Caco-2 (cell line): Measurements from ENCODE around the gene CDC42SE2. TPM values are rescaled to one million over a fixed set of nuclear protein-coding genes. Genes with fewer than 3 reads are reported as not detected.

Experiments
- BruUV-seq: library from RNA; stranded (reverse); fragments of 400-500 nt; replicated peaks from 2 replicates; lab custom pipeline; 2021; lab: Mats Ljungman, UMichigan
- CTCF ChIA-PET: fragments of 300-600 bp; sonication (Branson Sonifier 250); formaldehyde crosslinking; loops from one replicate; lab custom pipeline; 2022; ENCODE audit warnings: antibody characterized with exemption; lab: Charles Lee
- POLR2A ChIA-PET: fragments of 300-600 bp; sonication (Branson Sonifier 250); formaldehyde crosslinking; loops from one replicate; lab custom pipeline; 2022; ENCODE audit warnings: antibody characterized with exemption; lab: Charles Lee
- DNase-seq, 2 experiments: peaks; one replicate each; pipeline versions ENCODE4 v3.0.0 to v3.0.0-alpha.2; 2020 to 2022
- H3K27me3 ChIP-seq: replicated peaks from 2 replicates; pipeline ENCODE4 v1.6.0; 2011; ENCODE audit warnings: low read length; ENCODE audit not compliant: control insufficient read depth, insufficient read depth
- H3K36me3 ChIP-seq: 2 replicates; pipeline ENCODE4 v1.5.1; 2011; ENCODE audit warnings: low read length; ENCODE audit not compliant: control insufficient read depth, insufficient read depth
- H3K4me1 ChIP-seq: fragments of 250-450 bp; sonication (Bioruptor Pico); 2 replicates; pipeline ENCODE4 v1.5.1; 2020; ENCODE audit warnings: mild to moderate bottlenecking
- H3K4me3 ChIP-seq: 2 replicates; pipeline ENCODE4 v1.5.1; 2011; ENCODE audit warnings: low read depth, mild to moderate bottlenecking, control low read depth, low read length
- H3K9me3 ChIP-seq: fragments of 250-450 bp; sonication (Bioruptor Pico); 2 replicates; pipeline ENCODE4 v1.5.1; 2020; ENCODE audit warnings: mild to moderate bottlenecking, moderate library complexity
- H3K27ac Mint-ChIP-seq: one replicate; pipeline ENCODE4 v1.8.0; 2022; ENCODE audit warnings: mixed read lengths; ENCODE audit not compliant: unreplicated experiment
- H3K27me3 Mint-ChIP-seq: one replicate; pipeline ENCODE4 v1.8.0; 2022; ENCODE audit warnings: mixed read lengths; ENCODE audit not compliant: insufficient read depth, unreplicated experiment
- H3K36me3 Mint-ChIP-seq: one replicate; pipeline ENCODE4 v1.8.0; 2022; ENCODE audit warnings: mild to moderate bottlenecking, mixed read lengths; ENCODE audit not compliant: insufficient read depth, unreplicated experiment
- H3K4me1 Mint-ChIP-seq: one replicate; pipeline ENCODE4 v1.8.0; 2022; ENCODE audit warnings: low read depth, mixed read lengths; ENCODE audit not compliant: unreplicated experiment
- H3K4me3 Mint-ChIP-seq: one replicate; pipeline ENCODE4 v1.8.0; 2022; ENCODE audit warnings: mild to moderate bottlenecking, moderate library complexity, mixed read lengths; ENCODE audit not compliant: unreplicated experiment
- H3K9me3 Mint-ChIP-seq: one replicate; pipeline ENCODE4 v1.8.0; 2022; ENCODE audit warnings: mixed read lengths; ENCODE audit not compliant: unreplicated experiment
- CTCF ChIP-seq, 2 experiments: fragments of 200-600 bp in 1 of 2; IDR thresholded peaks; 1 replicate in 1 of 2; 2 replicates in 1 of 2; pipeline versions ENCODE4 v1.5.1 to v1.8.0; 2011 to 2022; ENCODE audit warnings: antibody characterized with exemption in 1 of 2, control low read depth in 1 of 2, inconsistent platforms in 1 of 2, low read depth in 1 of 2, low read length in 1 of 2, mild to moderate bottlenecking in 1 of 2, moderate library complexity in 1 of 2; ENCODE audit not compliant: insufficient read depth in 1 of 2, severe bottlenecking in 1 of 2, unreplicated experiment in 1 of 2
- intact Hi-C: fragments of 100-400 bp; cut with micrococcal nuclease; formaldehyde crosslinking; loops from one replicate; pipeline ENCODE4 v1.10.0; 2022; ENCODE audit not compliant: unreplicated experiment
- total RNA-seq: library from RNA; stranded (reverse); gene quantifications from 2 replicates; pipeline ENCODE4 v1.2.3, GENCODE V29; 2022

The CDC42SE2 gene
- total RNA-seq, 1 experiment from 2014 or later, result 39.4 TPM

GRCh38 chr5:131384173-131384572 is 120.3 kb downstream of the CDC42SE2 start:
- Mint-ChIP-seq H3K36me3 (peaks cover 27% of the 10 kb centered on the region), H3K4me1 (peaks cover 8% of the 10 kb centered on the region), H3K27ac (no peak overlapping the region), H3K27me3 (no peaks in the 10 kb centered on the region), H3K9me3 (no peaks in the 10 kb centered on the region), H3K4me3 (no peak overlapping the region)
- no peak overlapping the region for H3K4me3 ChIP-seq
- intact Hi-C loops, result no loop called here
- H3K36me3 ChIP-seq, result no peaks in the 10 kb centered on the region; the same call in 1 of the 2 replicates
- no TSS peak for BruUV-seq
- H3K27me3 ChIP-seq, result no peaks in the 10 kb centered on the region
- H3K9me3 ChIP-seq, result no peaks in the 10 kb centered on the region
- no peak for DNase-seq
- peaks cover 6% of the 10 kb centered on the region; the same call in 1 of the 2 replicates for H3K4me1 ChIP-seq
- ChIA-PET POLR2A (no interaction called here), CTCF (no interaction called here)
- TF ChIP-seq CTCF (IDR thresholded peaks at IDR 0.05; ENCODE audit: insufficient read depth in 1 of 2, low read depth in 1 of 2, low read length in 1 of 2, severe bottlenecking in 1 of 2, unreplicated experiment in 1 of 2), result no peak

DNA sequence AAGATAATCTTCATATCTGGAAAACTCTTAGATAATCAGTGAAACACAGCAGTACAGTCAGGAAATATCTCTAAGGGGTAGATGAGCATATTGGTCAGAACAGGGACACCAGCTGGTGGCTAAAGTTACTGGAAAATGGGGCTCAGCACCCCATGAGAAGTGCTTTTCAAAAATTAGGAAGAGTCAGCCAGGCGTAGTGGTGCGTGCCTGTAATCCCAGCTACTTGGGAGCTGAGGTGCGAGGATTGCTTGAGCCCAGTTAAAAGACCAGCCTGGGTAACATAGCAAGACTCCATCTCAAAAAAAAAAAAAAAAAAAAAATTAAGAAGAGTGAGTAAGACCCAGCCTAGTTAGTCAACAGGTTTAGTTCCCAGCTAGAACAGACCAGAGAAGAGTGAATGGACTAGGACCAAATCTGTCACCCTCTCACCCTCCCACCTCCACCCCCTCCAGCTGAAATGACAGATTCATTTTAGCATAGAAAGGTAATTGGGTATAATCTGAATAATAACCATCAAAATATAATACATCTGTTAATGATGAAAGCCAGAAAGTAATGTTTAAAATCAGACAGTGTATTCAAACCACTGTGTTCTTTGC is 120.9 kb downstream of the CDC42SE2 start:
- H3K4me3 Mint-ChIP-seq, result no peak overlapping the region
- H3K4me3 ChIP-seq, result no peak overlapping the region
- H3K4me1 Mint-ChIP-seq, result peaks cover 8% of the 10 kb centered on the region
- POLR2A ChIA-PET, result no interaction called here
- TF ChIP-seq CTCF (IDR thresholded peaks at IDR 0.05; ENCODE audit: insufficient read depth in 1 of 2, low read depth in 1 of 2, low read length in 1 of 2, severe bottlenecking in 1 of 2, unreplicated experiment in 1 of 2), result no peak
- peaks cover 32% of the 10 kb centered on the region for H3K36me3 Mint-ChIP-seq
- no peak overlapping the region for H3K27ac Mint-ChIP-seq
- H3K4me1 ChIP-seq, result peaks cover under 1% of the 10 kb centered on the region; the same call in 1 of the 2 replicates
- BruUV-seq, result no TSS peak
- CTCF ChIA-PET, result no interaction called here
- no peaks in the 10 kb centered on the region for H3K9me3 Mint-ChIP-seq
- no peaks in the 10 kb centered on the region; the same call in 1 of the 2 replicates for H3K36me3 ChIP-seq
- no peaks in the 10 kb centered on the region for H3K9me3 ChIP-seq
- no peak for DNase-seq
- no peaks in the 10 kb centered on the region for H3K27me3 Mint-ChIP-seq
- intact Hi-C loops, result no loop called here
- no peaks in the 10 kb centered on the region for H3K27me3 ChIP-seq

GRCh38 chr5:131386124-131386523 is 122.3 kb downstream of the CDC42SE2 start:
- no TSS peak for BruUV-seq
- DNase-seq, result no peak
- Histone ChIP-seq H3K9me3 (no peaks in the 10 kb centered on the region), H3K4me3 (no peak overlapping the region), H3K4me1 (no peaks in the 10 kb centered on the region), H3K36me3 (no peaks in the 10 kb centered on the region; the same call in none of the 2 replicates), H3K27me3 (no peaks in the 10 kb centered on the region)
- H3K27ac Mint-ChIP-seq, result no peak overlapping the region
- intact Hi-C loops, result no loop called here
- no peaks in the 10 kb centered on the region for H3K9me3 Mint-ChIP-seq
- TF ChIP-seq CTCF (IDR thresholded peaks at IDR 0.05; ENCODE audit: insufficient read depth in 1 of 2, low read depth in 1 of 2, low read length in 1 of 2, severe bottlenecking in 1 of 2, unreplicated experiment in 1 of 2), result no peak
- H3K27me3 Mint-ChIP-seq, result no peaks in the 10 kb centered on the region
- CTCF ChIA-PET, result no interaction called here
- POLR2A ChIA-PET, result no interaction called here
- H3K36me3 Mint-ChIP-seq, result peaks cover 40% of the 10 kb centered on the region
- H3K4me3 Mint-ChIP-seq, result no peak overlapping the region
- H3K4me1 Mint-ChIP-seq, result no peaks in the 10 kb centered on the region
